ENCODE results near the gene SPNS3. TPM values are rescaled to one million over a fixed set of nuclear protein-coding genes. Genes with fewer than 3 reads are reported as not detected.

Gene SPNS3
- total and polyA plus RNA-seq, 10 of the 15 experiments (the other 5 are each of a cell fraction or from before 2014, with no cell fraction given), result 0.16 to 2.6 (median 0.97) TPM

DNA sequence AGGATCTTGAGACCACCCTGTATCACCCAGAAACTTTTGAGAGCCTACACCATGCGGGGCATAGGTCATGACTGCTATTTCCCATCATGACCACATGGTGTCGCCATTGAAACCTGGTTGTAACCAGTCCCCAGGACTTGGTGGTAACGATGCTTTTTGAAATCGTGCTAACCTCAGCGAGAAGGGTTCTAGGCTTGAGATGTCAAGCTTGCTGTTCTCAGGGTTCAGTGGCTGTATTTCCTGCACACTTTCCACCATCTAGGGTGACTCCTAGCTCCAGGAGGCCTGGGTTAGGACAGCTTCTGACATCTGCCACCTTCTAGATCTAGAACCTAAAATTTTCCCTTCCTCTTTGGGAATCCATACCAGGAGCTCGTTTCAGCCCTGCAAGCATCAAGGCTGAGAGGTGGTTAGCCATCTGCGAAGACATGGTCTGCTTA lies 13.0 kb upstream of the SPNS3 start (continued):
- TF ChIP-seq, protein P1, sequence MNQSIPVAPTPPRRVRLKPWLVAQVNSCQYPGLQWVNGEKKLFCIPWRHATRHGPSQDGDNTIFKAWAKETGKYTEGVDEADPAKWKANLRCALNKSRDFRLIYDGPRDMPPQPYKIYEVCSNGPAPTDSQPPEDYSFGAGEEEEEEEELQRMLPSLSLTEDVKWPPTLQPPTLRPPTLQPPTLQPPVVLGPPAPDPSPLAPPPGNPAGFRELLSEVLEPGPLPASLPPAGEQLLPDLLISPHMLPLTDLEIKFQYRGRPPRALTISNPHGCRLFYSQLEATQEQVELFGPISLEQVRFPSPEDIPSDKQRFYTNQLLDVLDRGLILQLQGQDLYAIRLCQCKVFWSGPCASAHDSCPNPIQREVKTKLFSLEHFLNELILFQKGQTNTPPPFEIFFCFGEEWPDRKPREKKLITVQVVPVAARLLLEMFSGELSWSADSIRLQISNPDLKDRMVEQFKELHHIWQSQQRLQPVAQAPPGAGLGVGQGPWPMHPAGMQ (IDR thresholded peaks at IDR 0.05; ENCODE audit: borderline replicate concordance), result no peak
- TF ChIP-seq POLR2A (IDR thresholded peaks at IDR 0.05; ENCODE audit: low read depth, low read length) (no peak), MEF2A (IDR thresholded peaks at IDR 0.05; ENCODE audit: insufficient read depth, low read depth, low read length) (no peak), EZH2 (IDR thresholded peaks at IDR 0.05; ENCODE audit: borderline replicate concordance, control insufficient read depth, low read depth, low read length) (no peak), LARP7 (IDR thresholded peaks at IDR 0.05) (no peak), HCFC1 (IDR thresholded peaks at IDR 0.05; ENCODE audit: low read length) (no peak), ASH2L (IDR thresholded peaks at IDR 0.05; ENCODE audit: borderline replicate concordance, low read depth) (no peak), CHD2 (IDR thresholded peaks at IDR 0.05; ENCODE audit: borderline replicate concordance, low read depth, low read length) (no peak), E2F8 (IDR thresholded peaks at IDR 0.05; ENCODE audit: low read depth, partially characterized antibody) (no peak), POLR2AphosphoS5 (IDR thresholded peaks at IDR 0.05; ENCODE audit: low read length) (no peak), BCL11A (IDR thresholded peaks at IDR 0.05; ENCODE audit: low read depth, low read length) (no peak), HDAC6 (IDR thresholded peaks at IDR 0.05; ENCODE audit: unreplicated experiment) (no peak), NFXL1 (IDR thresholded peaks at IDR 0.05; ENCODE audit: borderline replicate concordance) (no peak), BACH1 (IDR thresholded peaks at IDR 0.05; ENCODE audit: borderline replicate concordance) (no peak)
- TF ChIP-seq, protein P2, sequence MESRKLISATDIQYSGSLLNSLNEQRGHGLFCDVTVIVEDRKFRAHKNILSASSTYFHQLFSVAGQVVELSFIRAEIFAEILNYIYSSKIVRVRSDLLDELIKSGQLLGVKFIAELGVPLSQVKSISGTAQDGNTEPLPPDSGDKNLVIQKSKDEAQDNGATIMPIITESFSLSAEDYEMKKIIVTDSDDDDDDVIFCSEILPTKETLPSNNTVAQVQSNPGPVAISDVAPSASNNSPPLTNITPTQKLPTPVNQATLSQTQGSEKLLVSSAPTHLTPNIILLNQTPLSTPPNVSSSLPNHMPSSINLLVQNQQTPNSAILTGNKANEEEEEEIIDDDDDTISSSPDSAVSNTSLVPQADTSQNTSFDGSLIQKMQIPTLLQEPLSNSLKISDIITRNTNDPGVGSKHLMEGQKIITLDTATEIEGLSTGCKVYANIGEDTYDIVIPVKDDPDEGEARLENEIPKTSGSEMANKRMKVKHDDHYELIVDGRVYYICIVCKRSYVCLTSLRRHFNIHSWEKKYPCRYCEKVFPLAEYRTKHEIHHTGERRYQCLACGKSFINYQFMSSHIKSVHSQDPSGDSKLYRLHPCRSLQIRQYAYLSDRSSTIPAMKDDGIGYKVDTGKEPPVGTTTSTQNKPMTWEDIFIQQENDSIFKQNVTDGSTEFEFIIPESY (IDR thresholded peaks at IDR 0.05), result no peak
- TF ChIP-seq, protein P3, sequence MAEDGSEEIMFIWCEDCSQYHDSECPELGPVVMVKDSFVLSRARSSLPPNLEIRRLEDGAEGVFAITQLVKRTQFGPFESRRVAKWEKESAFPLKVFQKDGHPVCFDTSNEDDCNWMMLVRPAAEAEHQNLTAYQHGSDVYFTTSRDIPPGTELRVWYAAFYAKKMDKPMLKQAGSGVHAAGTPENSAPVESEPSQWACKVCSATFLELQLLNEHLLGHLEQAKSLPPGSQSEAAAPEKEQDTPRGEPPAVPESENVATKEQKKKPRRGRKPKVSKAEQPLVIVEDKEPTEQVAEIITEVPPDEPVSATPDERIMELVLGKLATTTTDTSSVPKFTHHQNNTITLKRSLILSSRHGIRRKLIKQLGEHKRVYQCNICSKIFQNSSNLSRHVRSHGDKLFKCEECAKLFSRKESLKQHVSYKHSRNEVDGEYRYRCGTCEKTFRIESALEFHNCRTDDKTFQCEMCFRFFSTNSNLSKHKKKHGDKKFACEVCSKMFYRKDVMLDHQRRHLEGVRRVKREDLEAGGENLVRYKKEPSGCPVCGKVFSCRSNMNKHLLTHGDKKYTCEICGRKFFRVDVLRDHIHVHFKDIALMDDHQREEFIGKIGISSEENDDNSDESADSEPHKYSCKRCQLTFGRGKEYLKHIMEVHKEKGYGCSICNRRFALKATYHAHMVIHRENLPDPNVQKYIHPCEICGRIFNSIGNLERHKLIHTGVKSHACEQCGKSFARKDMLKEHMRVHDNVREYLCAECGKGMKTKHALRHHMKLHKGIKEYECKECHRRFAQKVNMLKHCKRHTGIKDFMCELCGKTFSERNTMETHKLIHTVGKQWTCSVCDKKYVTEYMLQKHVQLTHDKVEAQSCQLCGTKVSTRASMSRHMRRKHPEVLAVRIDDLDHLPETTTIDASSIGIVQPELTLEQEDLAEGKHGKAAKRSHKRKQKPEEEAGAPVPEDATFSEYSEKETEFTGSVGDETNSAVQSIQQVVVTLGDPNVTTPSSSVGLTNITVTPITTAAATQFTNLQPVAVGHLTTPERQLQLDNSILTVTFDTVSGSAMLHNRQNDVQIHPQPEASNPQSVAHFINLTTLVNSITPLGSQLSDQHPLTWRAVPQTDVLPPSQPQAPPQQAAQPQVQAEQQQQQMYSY (CRISPR knock-in tag; IDR thresholded peaks at IDR 0.05), result no peak
- TF ChIP-seq, protein P4, sequence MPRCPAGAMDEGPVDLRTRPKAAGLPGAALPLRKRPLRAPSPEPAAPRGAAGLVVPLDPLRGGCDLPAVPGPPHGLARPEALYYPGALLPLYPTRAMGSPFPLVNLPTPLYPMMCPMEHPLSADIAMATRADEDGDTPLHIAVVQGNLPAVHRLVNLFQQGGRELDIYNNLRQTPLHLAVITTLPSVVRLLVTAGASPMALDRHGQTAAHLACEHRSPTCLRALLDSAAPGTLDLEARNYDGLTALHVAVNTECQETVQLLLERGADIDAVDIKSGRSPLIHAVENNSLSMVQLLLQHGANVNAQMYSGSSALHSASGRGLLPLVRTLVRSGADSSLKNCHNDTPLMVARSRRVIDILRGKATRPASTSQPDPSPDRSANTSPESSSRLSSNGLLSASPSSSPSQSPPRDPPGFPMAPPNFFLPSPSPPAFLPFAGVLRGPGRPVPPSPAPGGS (IDR thresholded peaks at IDR 0.05; ENCODE audit: borderline replicate concordance, insufficient read depth, low read depth, low read length, poor library complexity, severe bottlenecking), result no peak
